ENCODE results near the gene MED9.

MED9 gene

GRCh38 chr17:17514993-17515933, 38.5 kb downstream of the MED9 start:
- DNase-seq (ENCODE audit: low read depth in 2 of 2, low spot score in 1 of 2), result no peak

DNA sequence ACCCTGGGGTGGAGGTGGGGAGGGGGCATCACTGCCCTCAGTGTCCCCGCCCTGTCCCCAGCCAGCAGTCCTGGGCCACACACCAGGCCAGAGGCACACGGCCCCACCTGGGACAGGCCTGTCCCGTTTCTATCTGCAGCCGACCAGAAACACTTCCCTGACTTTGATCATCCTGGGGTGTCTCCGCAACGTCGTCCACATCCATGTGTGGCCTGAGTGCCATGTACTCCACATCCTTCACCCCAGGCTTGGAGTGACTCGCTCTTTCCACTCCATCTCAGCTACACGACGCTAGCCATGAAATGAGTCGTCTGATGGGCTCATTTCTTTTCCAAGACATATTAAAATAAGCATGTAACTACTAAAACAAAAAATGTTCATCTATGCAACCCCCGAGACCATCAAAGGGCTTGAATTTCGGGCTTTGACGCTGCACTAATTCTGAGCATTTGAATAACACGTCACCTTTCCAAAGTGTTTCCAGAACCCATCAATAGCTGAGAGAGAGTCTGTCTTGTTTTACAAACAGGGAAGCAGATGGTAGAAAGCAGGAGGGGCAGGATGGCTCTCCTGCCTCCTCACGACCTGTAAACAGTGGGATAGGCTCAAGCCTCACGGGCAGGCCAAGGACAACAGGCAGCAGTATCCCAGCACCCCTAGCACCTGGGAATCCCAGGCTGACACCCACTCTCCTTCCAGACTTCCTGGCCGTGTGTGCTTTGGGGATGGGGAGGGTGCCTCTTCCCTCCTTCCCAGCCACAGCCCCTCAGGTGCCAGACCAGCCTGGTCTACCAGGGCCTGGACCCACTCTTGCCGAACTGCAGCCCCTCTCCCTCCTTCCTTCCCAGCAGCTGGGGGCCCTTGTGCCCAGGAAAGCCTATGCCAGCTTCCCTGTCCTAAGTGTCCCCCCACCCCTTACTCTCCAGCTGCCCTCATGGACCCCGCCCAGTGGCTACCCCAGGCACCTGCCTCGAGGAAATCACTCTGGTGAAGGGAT, 39.4 kb downstream of the MED9 start:
- no peak for DNase-seq (ENCODE audit: low read depth in 2 of 2, low spot score in 1 of 2)

GRCh38 chr17:17516941-17517720, 40.3 kb downstream of the MED9 start:
- DNase-seq (ENCODE audit: low read depth in 2 of 2, low spot score in 1 of 2), result no peak

GRCh38 chr17:17518014-17518413, 41.2 kb downstream of the MED9 start:
- DNase-seq (ENCODE audit: low read depth in 2 of 2, low spot score in 1 of 2), result no peak

DNA sequence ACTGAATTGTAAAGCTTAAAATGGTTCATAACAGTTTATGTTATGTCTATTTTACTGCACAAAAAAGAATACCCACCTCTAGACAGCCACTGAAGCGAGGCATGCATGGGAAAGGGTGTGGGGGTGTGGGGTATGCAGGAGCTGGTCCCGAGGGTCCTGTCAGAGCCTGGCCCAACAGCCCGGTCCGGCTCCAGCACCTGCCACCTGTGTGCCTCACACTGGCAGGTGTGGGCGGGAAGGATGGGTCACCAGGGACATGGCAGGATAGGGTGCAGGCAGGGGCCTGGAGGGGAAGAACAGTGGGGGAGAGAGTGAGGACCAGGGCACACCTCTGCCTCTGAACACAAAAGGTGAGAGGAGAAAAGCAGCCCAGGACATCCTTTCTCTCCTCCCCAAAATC, 42.2 kb downstream of the MED9 start:
- DNase-seq (ENCODE audit: low read depth in 2 of 2, low spot score in 1 of 2), result no peak

- no peak for DNase-seq (ENCODE audit: low read depth in 2 of 2, low spot score in 1 of 2)
Measured at GRCh38 chr17:17519886-17520285, 43.1 kb downstream of the MED9 start.

DNA sequence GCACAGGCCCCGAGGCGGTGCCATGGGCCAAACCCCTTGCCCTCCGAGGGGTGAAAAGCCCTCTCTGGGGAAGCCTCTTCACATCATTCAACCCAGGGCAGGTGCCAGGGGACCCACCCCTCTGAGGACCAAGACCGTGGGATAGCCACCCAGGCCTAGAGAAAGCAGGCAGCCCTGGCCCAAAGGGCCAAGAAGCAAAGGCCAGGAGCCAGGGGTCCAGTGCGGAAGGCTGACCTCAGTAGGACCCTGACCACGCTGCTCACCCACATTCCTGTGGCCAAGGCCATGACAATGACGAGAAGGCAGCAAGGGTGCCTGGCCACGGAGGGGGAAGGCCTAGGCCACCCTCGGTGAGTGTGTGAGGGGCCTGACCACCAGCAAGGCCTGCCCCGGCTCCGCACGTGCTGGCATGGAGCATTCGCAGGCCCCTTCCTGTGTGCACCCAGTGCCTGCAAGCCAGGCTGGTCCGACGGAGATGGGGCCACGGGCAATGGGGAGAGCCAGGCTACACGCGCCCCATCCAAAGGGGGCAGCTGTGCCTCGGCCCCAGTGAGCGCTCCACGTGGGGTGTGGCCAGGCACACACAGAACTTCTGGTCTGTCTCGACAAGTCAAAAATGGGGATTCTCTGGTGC, 43.9 kb downstream of the MED9 start:
- no peak for DNase-seq (ENCODE audit: low read depth in 2 of 2, low spot score in 1 of 2)

GRCh38 chr17:17523001-17523730, 46.4 kb downstream of the MED9 start:
- no peak for DNase-seq (ENCODE audit: low read depth in 2 of 2, low spot score in 1 of 2)

GRCh38 chr17:17523731-17524490, 47.1 kb downstream of the MED9 start:
- no peak for DNase-seq (ENCODE audit: low read depth in 2 of 2, low spot score in 1 of 2)

GRCh38 chr17:17525311-17525710, 48.5 kb downstream of the MED9 start:
- DNase-seq (ENCODE audit: low read depth in 2 of 2, low spot score in 1 of 2), result no peak

- DNase-seq (ENCODE audit: low read depth in 2 of 2, low spot score in 1 of 2), result no peak
Measured at GRCh38 chr17:17525956-17526355, 49.2 kb downstream of the MED9 start.

GRCh38 chr17:17526369-17526768, 49.6 kb downstream of the MED9 start:
- DNase-seq (ENCODE audit: low read depth in 2 of 2, low spot score in 1 of 2), result no peak

- DNase-seq (ENCODE audit: low read depth in 2 of 2, low spot score in 1 of 2), result no peak
Measured at GRCh38 chr17:17527534-17527933, 50.7 kb downstream of the MED9 start.

DNA sequence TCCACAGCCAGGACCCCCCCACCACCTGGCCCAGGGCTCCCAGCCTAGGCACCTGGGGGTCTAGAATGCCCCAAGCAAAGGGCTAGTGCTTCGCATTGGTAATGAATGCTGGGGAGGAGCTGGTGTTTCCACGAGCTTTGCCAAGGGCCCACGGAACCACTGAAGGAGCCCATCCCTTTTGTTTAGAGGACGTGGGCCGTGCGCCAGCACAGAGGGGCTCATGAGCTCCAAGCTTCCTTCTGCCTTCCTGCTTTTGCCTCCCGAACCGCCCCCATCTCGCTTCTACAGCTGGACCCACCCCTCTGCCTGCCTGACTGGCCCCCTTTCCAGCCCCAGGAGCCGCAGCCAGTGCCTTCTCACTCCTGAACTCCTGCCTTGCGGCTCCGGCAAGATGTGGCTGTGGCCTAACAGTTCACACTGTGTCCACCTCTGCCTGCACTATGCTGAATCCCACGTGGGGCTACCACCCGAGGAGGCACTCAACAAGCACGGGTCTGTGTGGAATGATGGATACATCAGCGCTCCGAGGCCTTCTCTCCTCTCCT, 51.2 kb downstream of the MED9 start:
- DNase-seq (ENCODE audit: low read depth in 2 of 2, low spot score in 1 of 2), result no peak

- DNase-seq (ENCODE audit: low read depth in 2 of 2, low spot score in 1 of 2), result no peak
Measured at GRCh38 chr17:17528696-17529652, 52.2 kb downstream of the MED9 start.

GRCh38 chr17:17531156-17531555, 54.4 kb downstream of the MED9 start:
- no peak for DNase-seq (ENCODE audit: low read depth in 2 of 2, low spot score in 1 of 2)

DNA sequence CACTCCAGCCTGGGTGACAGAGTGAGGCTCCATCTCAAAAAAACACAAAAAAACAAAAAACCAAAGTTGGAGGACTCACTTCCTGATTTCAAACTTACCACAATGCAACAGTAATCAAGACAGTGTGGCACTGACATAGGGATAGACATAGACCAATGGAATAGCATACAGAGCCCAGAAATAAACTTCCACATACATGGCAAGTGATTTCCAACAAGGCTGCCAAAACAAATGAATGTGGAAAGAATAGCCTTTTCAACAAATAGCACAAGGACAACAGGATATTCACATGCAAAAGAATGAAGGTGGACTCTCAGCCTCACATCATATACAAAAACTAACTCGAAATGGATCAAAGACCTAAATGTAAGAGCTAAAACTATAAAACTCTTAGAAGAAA, 56.2 kb downstream of the MED9 start:
- DNase-seq (ENCODE audit: low read depth in 2 of 2, low spot score in 1 of 2), result no peak

Data from stimulated activated CD8-positive, alpha-beta memory T cell treated with anti-CD3 and anti-CD28 coated beads, Interleukin-4, amount 100 ng/mL, for 4 hours (primary cell).